Ovary (tissue), 9 donors: ENCODE results near the gene FGGY. TPM values are rescaled to one million over a fixed set of nuclear protein-coding genes. Genes with fewer than 3 reads are reported as not detected.

Source experiments
- DNase-seq, 5 donors: peaks; one replicate each; pipeline ENCODE4 v3.0.0-alpha.2; 2019 to 2020
- H3K27ac ChIP-seq, 2 donors: fragments of 200-600 bp; one replicate each; pipeline versions ENCODE4 v1.5.1 to v1.8.0; 2019 to 2022
- H3K27me3 ChIP-seq: fragments of 200-600 bp; one replicate; pipeline ENCODE4 v1.8.0; 2022
- H3K36me3 ChIP-seq: fragments of 200-600 bp; sonication (generic); one replicate; pipeline ENCODE4 v1.5.1; 2019
- H3K4me1 ChIP-seq: one replicate; pipeline ENCODE4 v1.8.1; 2013; ENCODE audit warnings: mild to moderate bottlenecking, moderate library complexity; ENCODE audit not compliant: insufficient read depth
- H3K4me3 ChIP-seq: fragments of 200-600 bp; sonication (generic); one replicate; pipeline ENCODE4 v1.5.1; 2017
- H3K9me3 ChIP-seq, 2 donors: fragments of 200-600 bp in 1 of 2; sonication (generic) in 1 of 2; one replicate each; pipeline versions ENCODE4 v1.5.1 to v1.8.1; 2013 to 2019; ENCODE audit warnings: mild to moderate bottlenecking in 1 of 2, moderate library complexity in 1 of 2
- CTCF ChIP-seq, 3 donors: fragments of 450-650 bp in 2 of 3; fragments of 200-600 bp in 1 of 3; IDR thresholded peaks; one replicate each; pipeline versions ENCODE4 v1.5.1 to v1.8.0; 2016 to 2022; ENCODE audit warnings: antibody characterized with exemption in 3 of 3, mild to moderate bottlenecking in 1 of 3
- EP300 ChIP-seq: sonication (generic); formaldehyde crosslinking; IDR thresholded peaks from one replicate; pipeline ENCODE4 v1.6.1; 2017; ENCODE audit warnings: antibody characterized with exemption
- POLR2A ChIP-seq: fragments of 450-650 bp; IDR thresholded peaks from one replicate; pipeline ENCODE4 v1.6.1; 2017; ENCODE audit warnings: antibody characterized with exemption, mild to moderate bottlenecking, moderate library complexity
- WGBS, 3 donors: extraction: QIAGEN DNeasy Blood & Tissue Kit in 1 of 3; methylation state at CpG; one replicate each; pipeline versions ENCODE4 v1.1.5 to v1.1.7; 2013 to 2017; 5-methylcytosine and 5-hydroxymethylcytosine counted together
- intact Hi-C, 4 donors: fragments of 100-400 bp; cut with DNase I; formaldehyde crosslinking; loops; one replicate each; pipeline versions ENCODE4 v1.11.0 to v1.15.1; 2022 to 2023
- polyA plus RNA-seq, 2 donors: library from polyadenylated mRNA; stranded (reverse); fragments of 200-250 nt in 1 of 2; fragments of 350-450 nt in 1 of 2; fragmentation: Illumina TruSeq in 1 of 2; extraction: RNeasy Lipid Tissue Mini Kit (QIAGEN cat#74804) in 1 of 2; gene quantifications; one replicate each; pipeline ENCODE4 v1.2.3, GENCODE V29; 2013 to 2014
- total RNA-seq, 7 donors: library from RNA; depleted of rRNA in 2 of 7; stranded (reverse); fragments of >200 nt in 2 of 7; fragmentation: NEBNext Ultra II Directional in 3 of 7; extraction: Animal tissue kit (Norgen Biotek cat#: 25700) in 3 of 7; gene quantifications; one replicate each; pipeline versions ENCODE4 v1.1.0 to v1.2.4, GENCODE V29; 2016 to 2023
- donor health status: DM: no; HTN: no; CAD: no; lungs with moderate emphysema.
- donor health status: DM: no; HTN: no; CAD: no.
- donor health status: Bipolar disorder and iron deficiency.
- donor health status: DM: yes; HTN: yes; CAD: no.
- donor health status: DM: no; HTN: no; CAD: no.
- donor health status: DM: yes; HTN: yes; CAD: no.

The FGGY gene
- total and polyA plus RNA-seq, 9 donors: 7.9 to 62.0 (median 44.7) TPM

GRCh38 chr1:59290193-59290949 lies 6.5 kb upstream of the FGGY start:
- Histone ChIP-seq H3K27ac (no peak overlapping the region), H3K4me1 (no peaks in the 10 kb centered on the region), H3K27me3 (no peaks in the 10 kb centered on the region), H3K4me3 (no peak overlapping the region), H3K9me3 (no peaks in the 10 kb centered on the region), H3K36me3 (no peaks in the 10 kb centered on the region)
- WGBS, 3 donors: 76 to 83% (median 79%) methylated on average over 9 of the region's 9 CpGs
- peak in 1 of 5 donors; percentile 34 for DNase-seq
- no peak for TF ChIP-seq CTCF (IDR thresholded peaks at IDR 0.05)
- TF ChIP-seq POLR2A: no peak
- no peak for TF ChIP-seq EP300
- intact Hi-C loops: loop anchor here in 3 of 4 donors (10.0 kb wide), 2 partner anchors 404 to 414 kb away; no protein-coding TSS in a partner anchor

DNA sequence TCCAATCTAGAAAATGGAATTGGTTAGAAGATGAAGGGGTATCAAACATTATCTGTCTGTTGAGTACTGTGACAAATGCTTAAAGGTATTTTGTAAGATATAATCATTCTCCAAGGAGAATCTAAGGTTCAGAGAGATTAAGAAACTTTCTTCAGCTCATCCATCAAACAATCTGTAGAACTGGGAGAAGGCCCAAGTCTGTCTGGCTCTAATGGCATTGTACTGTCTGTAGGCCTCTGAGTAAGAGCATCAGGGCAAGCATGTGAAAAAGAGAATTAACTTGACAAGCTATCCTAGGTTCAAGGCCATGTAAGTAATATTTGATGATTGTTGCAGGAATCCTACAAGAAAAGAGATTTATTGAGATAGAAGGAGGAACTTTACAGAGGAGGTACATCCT lies 5.3 kb upstream of the FGGY start:
- Histone ChIP-seq H3K27me3 (no peaks in the 10 kb centered on the region), H3K9me3 (no peaks in the 10 kb centered on the region), H3K4me3 (no peak overlapping the region), H3K27ac (no peak overlapping the region), H3K4me1 (no peaks in the 10 kb centered on the region), H3K36me3 (no peaks in the 10 kb centered on the region)
- intact Hi-C loops: loop anchor here in 3 of 4 donors (10.0 kb wide), 2 partner anchors 403 to 413 kb away; no protein-coding TSS in a partner anchor
- TF ChIP-seq EP300: no peak
- no peak for TF ChIP-seq CTCF (IDR thresholded peaks at IDR 0.05)
- TF ChIP-seq POLR2A: no peak
- no peak for DNase-seq

GRCh38 chr1:59292562-59292961 lies 4.3 kb upstream of the FGGY start:
- Histone ChIP-seq H3K9me3 (no peaks in the 10 kb centered on the region), H3K27me3 (no peaks in the 10 kb centered on the region), H3K4me1 (no peaks in the 10 kb centered on the region), H3K27ac (no peak overlapping the region), H3K36me3 (no peaks in the 10 kb centered on the region), H3K4me3 (no peak overlapping the region)
- DNase-seq: no peak
- TF ChIP-seq POLR2A: no peak
- 80 to 90% (median 84%) methylated on average over 2 of the region's 2 CpGs for WGBS, 3 donors
- intact Hi-C loops: loop anchor here in 3 of 4 donors (10.0 kb wide), 2 partner anchors 402 to 412 kb away; no protein-coding TSS in a partner anchor

- no peak overlapping the region for H3K27ac ChIP-seq
- 66 to 75% (median 74%) methylated on average over 2 of the region's 2 CpGs for WGBS, 3 donors
These were observed 3.7 kb upstream of the FGGY start for GRCh38 chr1:59293206-59293605.

More at GRCh38 chr1:59293206-59293605, 3.7 kb upstream of the FGGY start:
- no peaks in the 10 kb centered on the region for H3K27me3 ChIP-seq
- DNase-seq: no peak
- no peaks in the 10 kb centered on the region for H3K9me3 ChIP-seq
- no peak overlapping the region for H3K4me3 ChIP-seq
- intact Hi-C loops: loop anchor here in 3 of 4 donors (10.0 kb wide), 2 partner anchors 402 to 412 kb away; no protein-coding TSS in a partner anchor
- H3K36me3 ChIP-seq: no peaks in the 10 kb centered on the region
- peaks cover 2% of the 10 kb centered on the region for H3K4me1 ChIP-seq
- TF ChIP-seq POLR2A (no peak), CTCF (IDR thresholded peaks at IDR 0.05) (no peak), EP300 (no peak)
